GM10847 (cell line): ENCODE results near the gene C2CD3.

Source experiments
- POLR2A ChIP-seq: IDR thresholded peaks from 2 replicates; pipeline ENCODE4 v1.6.1; 2011; ENCODE audit not compliant: insufficient read length; ENCODE audit errors: extremely low read depth

Gene C2CD3

GRCh38 chr11:74019104-74019738 lies 151.6 kb downstream of the C2CD3 start:
- TF ChIP-seq POLR2A, result no peak

GRCh38 chr11:74018331-74019005 lies 152.3 kb downstream of the C2CD3 start:
- no peak for TF ChIP-seq POLR2A

GRCh38 chr11:74017631-74018030 lies 153.2 kb downstream of the C2CD3 start:
- TF ChIP-seq POLR2A, result no peak

- no peak for TF ChIP-seq POLR2A
These were observed 154.7 kb downstream of the C2CD3 start for GRCh38 chr11:74015919-74016684.

GRCh38 chr11:74014880-74015279 lies 155.9 kb downstream of the C2CD3 start:
- no peak for TF ChIP-seq POLR2A

- TF ChIP-seq POLR2A, result no peak
These were observed 157.7 kb downstream of the C2CD3 start for GRCh38 chr11:74013141-74013540.

- TF ChIP-seq POLR2A, result no peak
These were observed 158.6 kb downstream of the C2CD3 start for GRCh38 chr11:74012074-74012809.

GRCh38 chr11:74011360-74012073 lies 159.3 kb downstream of the C2CD3 start:
- TF ChIP-seq POLR2A, result no peak

- no peak for TF ChIP-seq POLR2A
These were observed 160.2 kb downstream of the C2CD3 start for GRCh38 chr11:74010306-74011300.

- TF ChIP-seq POLR2A, result no peak
These were observed 161.0 kb downstream of the C2CD3 start for GRCh38 chr11:74009675-74010305.

- no peak for TF ChIP-seq POLR2A
These were observed 161.6 kb downstream of the C2CD3 start for GRCh38 chr11:74009230-74009547.

GRCh38 chr11:74008373-74009229 lies 162.2 kb downstream of the C2CD3 start, which contains the start of gene UCP3:
Gene UCP3 (minus strand): TSS chr11:74009085. CDS start chr11:74007042, 2,043 bp downstream.
- no peak for TF ChIP-seq POLR2A

- TF ChIP-seq POLR2A, result no peak
These were observed 163.0 kb downstream of the C2CD3 start for GRCh38 chr11:74007691-74008372.
